Measurements from ENCODE around the gene RUNX2.

DNA sequence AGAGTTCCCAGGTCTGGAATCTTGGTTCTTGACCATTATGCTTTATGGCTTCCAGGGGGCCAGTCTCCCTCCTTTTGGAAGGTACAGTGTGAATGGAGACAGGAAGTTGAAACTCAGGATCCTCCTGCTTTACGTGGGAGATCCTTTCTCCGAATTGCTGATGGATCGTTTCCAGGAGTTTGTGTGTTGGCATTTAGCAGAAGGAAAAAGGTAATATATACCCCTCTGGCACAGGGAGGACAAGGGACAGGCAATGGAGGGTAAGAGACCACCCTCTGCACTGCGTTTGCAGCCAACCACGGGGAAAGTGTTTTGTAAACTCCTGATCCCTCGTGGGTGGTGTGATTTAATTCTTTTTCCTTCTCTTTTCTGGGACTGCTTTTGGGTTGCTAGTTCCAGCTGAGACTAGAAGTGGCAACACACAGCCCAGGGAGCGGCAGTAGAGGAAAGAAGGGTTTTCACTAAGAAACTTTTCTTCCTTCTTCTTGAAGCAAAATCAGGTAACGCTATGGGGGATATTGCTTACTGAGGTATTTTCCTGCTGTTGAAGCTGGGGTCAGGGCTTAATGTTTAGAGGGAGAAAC, 307.2 kb downstream of the RUNX2 start:
- TF ChIP-seq, protein P1, sequence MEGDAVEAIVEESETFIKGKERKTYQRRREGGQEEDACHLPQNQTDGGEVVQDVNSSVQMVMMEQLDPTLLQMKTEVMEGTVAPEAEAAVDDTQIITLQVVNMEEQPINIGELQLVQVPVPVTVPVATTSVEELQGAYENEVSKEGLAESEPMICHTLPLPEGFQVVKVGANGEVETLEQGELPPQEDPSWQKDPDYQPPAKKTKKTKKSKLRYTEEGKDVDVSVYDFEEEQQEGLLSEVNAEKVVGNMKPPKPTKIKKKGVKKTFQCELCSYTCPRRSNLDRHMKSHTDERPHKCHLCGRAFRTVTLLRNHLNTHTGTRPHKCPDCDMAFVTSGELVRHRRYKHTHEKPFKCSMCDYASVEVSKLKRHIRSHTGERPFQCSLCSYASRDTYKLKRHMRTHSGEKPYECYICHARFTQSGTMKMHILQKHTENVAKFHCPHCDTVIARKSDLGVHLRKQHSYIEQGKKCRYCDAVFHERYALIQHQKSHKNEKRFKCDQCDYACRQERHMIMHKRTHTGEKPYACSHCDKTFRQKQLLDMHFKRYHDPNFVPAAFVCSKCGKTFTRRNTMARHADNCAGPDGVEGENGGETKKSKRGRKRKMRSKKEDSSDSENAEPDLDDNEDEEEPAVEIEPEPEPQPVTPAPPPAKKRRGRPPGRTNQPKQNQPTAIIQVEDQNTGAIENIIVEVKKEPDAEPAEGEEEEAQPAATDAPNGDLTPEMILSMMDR (IDR thresholded peaks at IDR 0.05; ENCODE audit: low read length) = no peak
- no peak for TF ChIP-seq EZH2 (IDR thresholded peaks at IDR 0.05; ENCODE audit: borderline replicate concordance, low read length)

Measured in OCI-LY1 (cell line).